K562 (cell line): Measurements from ENCODE around the gene ATXN1. TPM values are rescaled to one million over a fixed set of nuclear protein-coding genes. Genes with fewer than 3 reads are reported as not detected.

Experiments
- ATAC-seq: fragments of 200-7000 bp; cut with Tn5 transposase; 3 replicates; pipeline ENCODE4 v1.9.1; 2020; ENCODE audit warnings: moderate library complexity
- BruUV-seq: library from RNA; stranded (reverse); fragments of 400-500 nt; replicated peaks from 2 replicates; lab custom pipeline; 2021; lab: Mats Ljungman, UMichigan
- CTCF ChIA-PET: fragments of 300-600 bp; formaldehyde crosslinking; extraction: SDS; loops from one replicate; lab custom pipeline; 2021; ENCODE audit warnings: low intra/inter-chr PET ratio; lab: Yijun Ruan, JAX
- POLR2A ChIA-PET: fragments of 300-600, 350-650 bp; sonication (Branson Sonifier 250); formaldehyde crosslinking; extraction: SDS; loops from one replicate; lab custom pipeline; 2021; ENCODE audit warnings: antibody characterized with exemption, inconsistent platforms; lab: Yijun Ruan, JAX
- DNase-seq, 4 experiments: peaks; one replicate each; pipeline versions ENCODE4 v3.0.0 to v3.0.0-alpha.2; 2011 to 2018; ENCODE audit warnings: low spot score in 3 of 4, mixed read lengths in 3 of 4; ENCODE audit errors: extremely low read depth in 1 of 4
- FAIRE-seq: peaks from 2 replicates; lab custom pipeline; 2011; peaks lifted over from hg19 to GRCh38; lab: Jason Lieb, UNC
- H2AFZ ChIP-seq: 2 replicates; pipeline ENCODE4 v1.6.0; 2011; ENCODE audit warnings: low read depth, low read length, control low read depth, inconsistent platforms
- H3K27ac ChIP-seq: fragments of 200-600 bp; 3 replicates; pipeline ENCODE4 v1.8.0; 2011; ENCODE audit warnings: low read depth, mild to moderate bottlenecking, control low read depth, inconsistent platforms, low read length, moderate library complexity, mixed read lengths; ENCODE audit errors: extremely low read depth
- H3K27me3 ChIP-seq, 2 experiments: fragments of 300-600 bp in 1 of 2; 2 replicates in 1 of 2; 3 replicates in 1 of 2; pipeline versions ENCODE4 v1.6.0 to v1.8.0; 2011; ENCODE audit warnings: inconsistent platforms in 2 of 2, low read length in 2 of 2, mild to moderate bottlenecking in 1 of 2, mixed read lengths in 1 of 2, moderate library complexity in 1 of 2; ENCODE audit not compliant: control insufficient read depth in 2 of 2, insufficient read depth in 2 of 2
- H3K36me3 ChIP-seq: fragments of 300-600 bp; 3 replicates; pipeline ENCODE4 v1.8.0; 2011; ENCODE audit warnings: mild to moderate bottlenecking, low read length, inconsistent platforms; ENCODE audit not compliant: control insufficient read depth, insufficient read depth
- H3K4me1 ChIP-seq, 2 experiments: fragments of 200-600 bp in 1 of 2; replicated peaks in 1 of 2; 2 replicates in 1 of 2; 3 replicates in 1 of 2; pipeline versions ENCODE4 v1.5.1 to v1.8.0; 2011; ENCODE audit warnings: inconsistent platforms in 2 of 2, low read length in 2 of 2, mild to moderate bottlenecking in 1 of 2, mixed read lengths in 1 of 2, moderate library complexity in 1 of 2; ENCODE audit not compliant: control insufficient read depth in 2 of 2, insufficient read depth in 2 of 2
- H3K4me2 ChIP-seq: 2 replicates; pipeline ENCODE4 v1.6.1; 2011; ENCODE audit warnings: low read length, control low read depth, inconsistent platforms, mixed read lengths; ENCODE audit not compliant: insufficient read depth
- H3K4me3 ChIP-seq: fragments of 200-600 bp; sonication (generic), shearing (Covaris generic); 2 replicates; pipeline ENCODE4 v1.5.1; 2016; ENCODE audit warnings: control low read depth, inconsistent platforms
- H3K79me2 ChIP-seq: fragments of 200-600 bp; 3 replicates; pipeline ENCODE4 v1.8.0; 2011; ENCODE audit warnings: low read length, inconsistent platforms; ENCODE audit not compliant: control insufficient read depth, insufficient read depth
- H3K9ac ChIP-seq, 2 experiments: 2 replicates each; pipeline versions ENCODE4 v1.6.0 to v1.6.1; 2011; ENCODE audit warnings: low read depth in 2 of 2, low read length in 2 of 2, control low read depth in 1 of 2, inconsistent platforms in 1 of 2, mild to moderate bottlenecking in 1 of 2, mixed read lengths in 1 of 2; ENCODE audit not compliant: insufficient read depth in 1 of 2
- H3K9me1 ChIP-seq: one replicate; pipeline ENCODE4 v1.6.0; 2011; ENCODE audit warnings: inconsistent platforms, mild to moderate bottlenecking, low read length, moderate library complexity; ENCODE audit not compliant: control insufficient read depth, insufficient read depth
- H3K9me3 ChIP-seq: replicated peaks from 2 replicates; pipeline ENCODE4 v1.5.1; 2011; ENCODE audit warnings: low read depth, low read length, inconsistent platforms; ENCODE audit not compliant: control insufficient read depth, insufficient read depth
- H4K20me1 ChIP-seq: replicated peaks from 2 replicates; pipeline ENCODE4 v1.6.1; 2011; ENCODE audit warnings: low read length, inconsistent platforms, mixed read lengths; ENCODE audit not compliant: control insufficient read depth, insufficient read depth
- ELF2 ChIP-seq: fragments of 250-450 bp; sonication (Bioruptor Pico); IDR thresholded peaks from 2 replicates; pipeline ENCODE4 v1.5.0; 2021; ENCODE audit warnings: mild to moderate bottlenecking
- ELK1 ChIP-seq: sonication (generic); formaldehyde crosslinking; IDR thresholded peaks from 2 replicates; pipeline ENCODE4 v1.8.1; 2022; ENCODE audit warnings: missing genetic modification reagents
- FOXJ3 ChIP-seq: sonication (generic); formaldehyde crosslinking; IDR thresholded peaks from 2 replicates; pipeline ENCODE4 v1.4.0; 2020; ENCODE audit warnings: mild to moderate bottlenecking, missing genetic modification reagents
- MCM7 ChIP-seq, 2 experiments: fragments of 450-650 bp; IDR thresholded peaks; 2 replicates each; pipeline ENCODE4 v1.6.1; 2016 to 2018
- PCBP1 ChIP-seq: fragments of 200-400 bp; formaldehyde crosslinking; IDR thresholded peaks from 2 replicates; pipeline ENCODE4 v1.6.1; 2018; ENCODE audit warnings: mild to moderate bottlenecking, low read depth, low read length; ENCODE audit not compliant: poor library complexity, severe bottlenecking
- PHF20 ChIP-seq: fragments of 450-650 bp; IDR thresholded peaks from 2 replicates; pipeline ENCODE4 v1.6.1; 2018; ENCODE audit not compliant: partially characterized antibody
- PHTF2 ChIP-seq: fragments of 250-450 bp; sonication (Bioruptor Pico); IDR thresholded peaks from 2 replicates; pipeline ENCODE4 v1.5.0; 2021; ENCODE audit warnings: mild to moderate bottlenecking
- RBM14 ChIP-seq: fragments of 200-400 bp; formaldehyde crosslinking; IDR thresholded peaks from 2 replicates; pipeline ENCODE4 v1.6.1; 2018; ENCODE audit warnings: low read depth, mild to moderate bottlenecking, low read length, moderate library complexity, borderline replicate concordance; ENCODE audit not compliant: insufficient read depth
- TAF15 ChIP-seq: fragments of 200-400 bp; formaldehyde crosslinking; IDR thresholded peaks from 2 replicates; pipeline ENCODE4 v1.6.1; 2017; ENCODE audit warnings: mild to moderate bottlenecking, low read depth, low read length, moderate library complexity
- ZBTB1 ChIP-seq: sonication (generic); formaldehyde crosslinking; IDR thresholded peaks from 2 replicates; pipeline ENCODE4 v1.8.1; 2023; ENCODE audit warnings: missing genetic modification reagents, low read depth, mild to moderate bottlenecking, borderline replicate concordance
- ZFP1 ChIP-seq: fragments of 450-650 bp; formaldehyde crosslinking; IDR thresholded peaks from 2 replicates; pipeline ENCODE4 v1.4.0; 2020; ENCODE audit warnings: mild to moderate bottlenecking, mixed read lengths
- WGBS: fragments of 100-300 bp; shearing (Covaris generic); methylation state at CpG from one replicate; pipeline ENCODE4 v1.1.6; 2016; ENCODE audit warnings: low coverage, mixed read lengths; ENCODE audit not compliant: insufficient coverage; ENCODE audit errors: missing lambda C conversion rate; 5-methylcytosine and 5-hydroxymethylcytosine counted together
- in situ Hi-C: fragments of 300-500 bp; cut with MboI; formaldehyde crosslinking; loops from 4 replicates; pipeline ENCODE4 v1.15.0; 2018; ENCODE audit warnings: inconsistent platforms, mixed read lengths
- intact Hi-C: fragments of 100-400 bp; cut with micrococcal nuclease; formaldehyde crosslinking; loops from 2 replicates; pipeline ENCODE4 v1.14.2; 2022
- polyA plus RNA-seq, 8 experiments: library from polyadenylated mRNA; depleted of rRNA in 4 of 8; stranded (reverse) in 5 of 8; unstranded in 3 of 8; fragments of >200 nt; fragmentation: Nextera tagmentation in 2 of 8; fragmentation: Illumina TruSeq in 1 of 8; extraction: Ambion mirVana in 2 of 8; extraction: Trizol in 1 of 8; gene quantifications; 2 replicates each; pipeline versions ENCODE4 v1.2.1 to v1.2.3, GENCODE V29; 2011 to 2014; ENCODE audit warnings: inconsistent platforms in 1 of 8, missing spikeins in 1 of 8
- total RNA-seq, 7 experiments: library from RNA; depleted of rRNA in 6 of 7; stranded (reverse); fragments of >200 nt in 6 of 7; fragmentation: Illumina TruSeq in 2 of 7; extraction: Trizol in 2 of 7; gene quantifications; 2 replicates each; pipeline versions ENCODE4 v1.2.1 to v1.2.3, GENCODE V29; 2011 to 2021; ENCODE audit warnings: low replicate concordance in 1 of 7
- TF ChIP-seq, protein P1 (sequence below): fragments of 250-450 bp; sonication (Bioruptor Pico); IDR thresholded peaks from 2 replicates; pipeline ENCODE4 v1.5.0; 2021; ENCODE audit warnings: mild to moderate bottlenecking, moderate library complexity

ATXN1 gene
- total and polyA plus RNA-seq, 9 of the 15 experiments (the other 6 are each of a cell fraction or from before 2014, with no cell fraction given): under 0.01 to 1.2 (median 0.58) TPM

DNA sequence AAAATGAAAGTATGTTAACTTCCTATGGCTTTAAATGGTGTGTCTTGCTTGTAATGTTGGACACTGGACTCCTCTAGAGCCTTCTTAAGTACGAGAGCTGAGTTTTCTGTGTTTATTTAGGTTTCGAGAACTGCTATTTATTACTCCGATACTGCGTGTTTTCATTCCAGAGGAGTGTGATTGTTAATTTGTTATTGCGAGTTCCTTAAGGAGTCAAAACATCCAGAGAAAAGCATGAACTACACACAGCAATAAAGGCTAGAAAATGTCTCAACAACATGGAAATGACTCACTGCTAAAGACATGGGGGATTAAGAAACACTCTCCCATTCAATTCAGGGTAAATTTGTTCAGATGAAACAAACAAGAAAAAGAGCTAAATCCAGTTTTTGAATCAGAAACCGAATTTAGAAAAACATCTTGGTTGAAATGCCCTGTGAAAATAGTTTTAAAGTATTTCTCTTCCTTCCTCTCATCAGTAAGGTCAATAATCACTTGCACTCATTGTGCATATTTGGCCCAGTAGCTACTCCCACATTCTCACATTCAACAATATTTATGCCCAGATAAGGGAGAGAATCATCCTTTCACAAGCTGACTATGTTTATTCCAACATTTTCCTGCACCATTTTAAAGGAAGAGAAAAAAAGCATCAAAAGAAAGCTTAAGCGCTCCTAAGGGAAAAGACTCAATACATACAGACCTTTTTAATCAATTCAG lies 36.0 kb downstream of the ATXN1 start:
- FAIRE-seq: no peak
- no TSS peak for BruUV-seq
- Histone ChIP-seq H3K79me2 (no peaks in the 10 kb centered on the region), H3K9me3 (no peaks in the 10 kb centered on the region), H2AFZ (no peak overlapping the region), H3K4me3 (no peak overlapping the region), H3K27me3 (peaks cover 4 to 9% of the 10 kb centered on the region in 2 experiments), H3K4me1 (no peaks in the 10 kb centered on the region), H3K36me3 (no peaks in the 10 kb centered on the region), H3K9ac (no peak overlapping the region), H3K4me2 (no peak overlapping the region), H3K27ac (no peak overlapping the region), H3K9me1 (no peaks in the 10 kb centered on the region), H4K20me1 (no peaks in the 10 kb centered on the region)
- intact Hi-C loops (no loop called here), in situ Hi-C loops (no loop called here)
- POLR2A ChIA-PET: no interaction called here
- CTCF ChIA-PET: no interaction called here
- no peak for DNase-seq
- no peak for ATAC-seq
- TF ChIP-seq, protein P1, sequence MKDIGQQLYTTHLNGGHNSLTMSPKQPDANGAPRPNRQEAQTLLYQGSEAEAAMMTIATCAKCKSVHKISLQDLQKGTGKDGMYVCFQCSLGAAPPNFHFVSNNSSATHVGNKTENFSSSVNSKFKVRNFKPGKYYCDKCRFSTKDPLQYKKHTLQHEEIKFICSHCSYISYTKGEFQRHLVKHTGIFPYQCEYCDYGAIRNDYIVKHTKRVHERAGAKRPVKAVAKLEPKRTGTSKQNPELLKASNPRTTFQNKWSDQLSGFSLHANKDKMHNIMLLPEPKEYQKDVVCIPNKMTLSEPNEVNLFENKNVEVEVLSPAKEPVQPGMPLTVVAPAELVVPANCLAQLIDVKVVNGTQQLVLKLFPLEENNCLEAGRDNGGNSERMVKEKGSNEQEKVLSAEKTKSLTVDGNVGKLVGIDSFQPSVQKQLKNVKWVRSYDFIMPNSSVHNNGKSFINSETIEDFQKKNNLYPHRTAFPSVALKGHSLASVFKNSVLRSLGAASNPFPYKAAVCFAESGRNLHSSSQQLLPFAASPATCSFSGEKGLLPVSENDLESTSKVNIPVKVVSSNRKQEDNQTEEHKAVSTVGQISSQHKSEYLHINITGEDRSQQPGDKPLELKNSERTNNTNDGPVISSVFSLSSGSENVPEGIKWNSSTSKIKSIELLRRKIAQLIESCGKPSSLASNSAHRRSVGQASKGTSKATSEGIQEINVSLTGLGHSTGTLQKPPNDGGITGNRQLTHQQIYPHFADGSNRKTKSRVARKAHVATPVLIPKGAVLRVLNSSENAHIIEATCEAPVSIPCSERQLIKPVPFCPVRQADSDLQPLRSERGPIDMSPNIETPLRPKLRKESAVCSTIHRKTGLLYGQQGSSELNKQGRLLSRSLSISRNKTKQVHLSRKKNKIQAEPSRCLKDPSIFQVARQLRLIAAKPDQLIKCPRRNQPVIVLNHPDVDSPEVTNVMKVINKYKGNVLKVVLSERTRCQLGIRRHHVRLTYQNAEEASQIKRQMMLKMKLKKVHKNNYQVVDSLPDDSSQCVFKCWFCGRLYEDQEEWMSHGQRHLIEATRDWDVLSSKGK: no peak
- TF ChIP-seq PHF20: no peak
- no peak for TF ChIP-seq RBM14
- no peak for TF ChIP-seq PHTF2 (CRISPR knock-in tag)
- TF ChIP-seq ZBTB1 (CRISPR knock-in tag): no peak
- no peak for TF ChIP-seq ELK1 (CRISPR knock-in tag)
- TF ChIP-seq ELF2 (CRISPR knock-in tag): no peak
- TF ChIP-seq TAF15: no peak
- no peak for TF ChIP-seq FOXJ3 (CRISPR knock-in tag)
- no peak for TF ChIP-seq ZFP1 (CRISPR knock-in tag)
- no peak for TF ChIP-seq PCBP1
- no peak for TF ChIP-seq MCM7 (IDR thresholded peaks at IDR 0.05)
- 2% methylated on average over 7 of the region's 7 CpGs for WGBS
